Activated CD4-positive, alpha-beta T cell treated with anti-CD3 and anti-CD28 coated beads, Interleukin-2, Interleukin-6, amounts not matched to agents 100 ng/mL and 50 ng/mL, durations not matched to agents 16 hours and 8 hours (primary cell): Measurements from ENCODE around the gene ZNF839.
A peak's percentile ranks its signal among the peaks of the same experiment; 100 is the strongest.
"Not testable (repeated sequence)": the region's sequence is repeated elsewhere in the genome, so short reads cannot be mapped to it uniquely, and the experiment has no call there.

Source experiments
- DNase-seq: peaks from one replicate; pipeline ENCODE4 v3.0.0-alpha.2; 2020

ZNF839 gene

DNA sequence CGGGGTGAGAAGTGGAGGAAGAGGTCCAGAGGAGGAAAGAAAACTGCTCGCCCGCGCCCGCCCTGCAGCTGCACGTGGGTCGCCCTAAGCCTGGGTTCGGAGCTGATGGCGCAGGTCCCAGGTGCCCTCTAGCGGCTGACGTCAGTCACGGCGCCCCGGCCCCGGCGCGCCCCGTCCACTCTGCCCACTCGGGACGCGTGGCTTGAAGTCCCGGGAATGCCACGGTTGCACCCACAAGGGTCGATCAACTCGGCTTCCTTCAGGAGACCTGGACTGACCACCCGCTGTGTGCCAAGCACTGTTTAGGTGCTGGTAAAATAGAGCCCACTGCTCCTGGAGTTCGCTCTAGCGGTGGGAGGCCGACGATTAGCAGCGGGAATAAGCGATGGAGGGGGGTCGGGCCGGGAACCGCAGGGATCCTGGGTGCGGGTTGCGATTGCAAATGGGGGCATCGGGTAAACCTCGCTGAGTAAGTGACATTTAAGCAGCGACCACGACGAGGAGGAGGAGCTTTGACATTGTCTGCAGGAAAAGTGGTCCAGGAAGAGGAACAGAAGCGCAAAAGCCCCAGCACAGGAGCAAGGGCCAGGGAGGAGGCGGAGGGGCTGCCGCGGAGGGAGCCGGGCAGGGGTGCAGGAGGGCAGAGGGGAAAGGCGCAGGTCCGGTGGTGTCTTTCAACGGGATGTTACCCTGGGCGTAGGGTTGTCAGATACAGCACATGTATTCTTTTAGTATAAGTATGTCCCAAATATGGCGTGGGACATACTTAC, 5.1 kb upstream of the ZNF839 start:
- peak; percentile 88 for DNase-seq

DNA sequence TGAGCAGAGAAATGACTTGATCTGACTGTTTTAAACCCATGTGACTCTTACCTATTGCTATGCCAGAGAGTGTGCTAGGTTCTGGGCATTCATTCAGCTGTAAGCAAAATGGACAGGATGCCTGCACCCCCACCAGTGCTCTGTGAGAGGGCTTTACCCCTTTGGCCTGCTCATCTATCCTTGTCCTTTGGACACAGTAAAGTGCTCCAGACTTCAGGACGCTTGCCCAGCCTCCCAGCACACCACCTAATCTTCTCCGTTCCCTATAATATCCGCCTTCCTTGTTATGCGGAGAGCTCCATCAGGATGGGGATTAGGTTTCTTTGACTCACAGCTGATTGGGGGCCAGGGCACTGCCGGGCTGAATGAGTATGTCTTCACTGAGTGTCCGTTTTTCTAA, 4.4 kb upstream of the ZNF839 start:
- DNase-seq, result no peak

DNA sequence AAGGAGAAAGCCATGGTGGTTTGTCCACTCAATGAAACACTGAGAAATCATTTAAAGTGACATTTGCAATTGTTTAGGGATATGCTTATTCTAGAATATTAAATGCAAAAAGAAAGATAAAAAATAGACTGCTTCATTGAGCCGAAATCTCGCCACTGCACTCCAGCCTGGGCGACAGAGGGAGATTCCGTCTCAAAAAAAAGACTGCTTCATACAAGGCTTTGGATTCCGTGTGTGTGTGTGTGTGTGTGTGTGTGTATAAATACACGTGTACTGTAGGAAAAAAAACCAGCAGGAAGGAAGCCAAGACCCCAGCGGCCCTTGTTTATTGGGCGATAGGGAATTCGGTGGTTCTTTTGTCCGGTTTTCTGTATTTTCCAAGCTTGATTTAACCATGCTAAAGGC, 3.2 kb upstream of the ZNF839 start:
- DNase-seq, result peak; percentile 36

DNA sequence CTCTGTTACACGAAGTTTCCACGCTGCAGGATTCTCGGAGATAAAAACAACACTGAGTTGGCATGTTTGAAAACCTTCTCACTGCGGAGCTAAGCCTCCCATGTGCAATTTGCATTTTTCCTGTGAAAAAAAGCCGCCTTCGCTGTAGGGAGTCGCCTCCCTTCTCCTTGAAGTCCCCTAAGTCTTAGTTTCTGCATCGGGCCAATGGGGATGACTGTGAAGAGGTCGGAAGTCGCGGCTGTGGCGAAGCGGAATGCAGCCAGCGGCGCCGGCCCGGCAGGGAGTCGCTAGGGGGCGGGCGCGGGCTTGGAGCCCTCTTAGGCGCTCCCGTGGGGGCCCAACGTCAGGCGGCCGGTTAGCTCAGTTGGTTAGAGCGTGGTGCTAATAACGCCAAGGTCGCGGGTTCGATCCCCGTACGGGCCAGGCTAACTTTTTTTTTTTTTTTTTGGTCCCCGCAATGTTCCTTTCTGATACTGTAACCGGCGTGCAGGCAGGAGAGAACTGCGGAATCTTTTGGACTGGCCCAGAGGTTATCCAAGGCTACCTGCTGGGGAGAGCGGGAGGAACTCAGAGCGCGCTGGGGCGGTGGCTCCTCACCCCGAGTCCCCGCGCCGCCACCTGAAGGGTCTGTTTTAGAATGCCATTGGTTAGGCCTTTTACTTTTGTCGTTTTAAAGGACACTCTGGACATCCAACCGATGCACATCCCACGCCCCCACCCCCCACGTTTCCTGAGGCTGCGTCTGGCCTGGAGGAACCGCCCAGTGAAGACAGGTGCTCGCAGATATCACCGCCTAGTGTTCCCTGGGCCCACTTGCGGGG, 2.6 kb upstream of the ZNF839 start:
- peak; percentile 96 for DNase-seq

DNA sequence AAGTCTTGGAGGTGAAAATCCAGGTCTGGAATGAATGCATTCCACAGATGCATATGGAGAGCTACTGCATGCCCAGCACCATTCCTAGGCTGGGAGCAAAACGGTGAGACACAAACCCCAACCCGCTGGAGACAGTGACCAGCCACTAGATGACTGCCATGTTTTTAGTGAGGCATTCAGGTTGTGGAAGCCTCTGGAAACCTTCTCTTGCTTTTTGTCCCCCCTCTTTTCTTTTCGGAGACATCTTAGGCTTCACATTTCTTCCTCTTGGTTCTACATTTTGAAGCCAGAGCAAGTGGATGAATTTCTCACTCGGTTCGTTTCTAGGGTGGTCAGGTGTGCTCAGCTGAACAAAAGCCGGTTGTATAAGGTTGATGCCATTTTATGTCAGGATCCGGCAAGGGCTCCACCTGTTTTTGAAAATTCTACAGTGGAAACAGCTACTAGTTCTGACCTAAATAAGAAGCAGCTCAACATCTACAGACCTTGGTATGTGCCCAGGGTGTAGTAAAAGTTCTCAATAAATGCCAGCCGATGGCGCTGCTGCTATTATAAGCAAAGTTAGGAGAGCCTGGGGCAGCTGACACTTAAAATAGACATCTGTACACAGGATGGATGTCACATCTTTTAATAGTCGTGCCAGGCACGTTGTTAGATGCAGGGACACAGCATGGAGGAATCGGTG, 1.8 kb upstream of the ZNF839 start:
- DNase-seq, result peak; percentile 54

DNA sequence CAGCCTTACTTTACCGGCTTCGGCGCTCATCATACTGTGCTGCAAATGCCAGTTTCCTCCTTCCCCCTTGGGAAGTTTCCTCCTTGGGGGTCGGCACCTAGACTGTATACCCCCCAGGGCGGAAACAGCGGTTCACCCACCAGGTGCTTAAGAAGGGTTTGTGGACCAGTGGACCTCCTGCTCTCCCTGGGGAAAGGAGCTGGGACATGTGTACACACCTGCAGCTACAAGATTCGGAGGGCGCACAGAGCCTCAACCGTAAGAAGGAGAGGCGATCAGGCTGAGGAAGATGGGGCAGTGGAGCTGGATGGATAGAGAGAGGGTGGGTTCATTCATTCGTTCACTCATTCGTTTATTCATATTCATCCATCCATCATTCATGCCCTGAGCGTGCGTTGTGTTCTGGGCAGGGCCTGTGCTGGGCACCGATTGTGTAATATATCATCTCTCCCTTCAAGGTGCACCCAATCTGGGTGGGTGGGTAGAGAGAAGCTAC, 717 bp upstream of the ZNF839 start:
- DNase-seq, result no peak

DNA sequence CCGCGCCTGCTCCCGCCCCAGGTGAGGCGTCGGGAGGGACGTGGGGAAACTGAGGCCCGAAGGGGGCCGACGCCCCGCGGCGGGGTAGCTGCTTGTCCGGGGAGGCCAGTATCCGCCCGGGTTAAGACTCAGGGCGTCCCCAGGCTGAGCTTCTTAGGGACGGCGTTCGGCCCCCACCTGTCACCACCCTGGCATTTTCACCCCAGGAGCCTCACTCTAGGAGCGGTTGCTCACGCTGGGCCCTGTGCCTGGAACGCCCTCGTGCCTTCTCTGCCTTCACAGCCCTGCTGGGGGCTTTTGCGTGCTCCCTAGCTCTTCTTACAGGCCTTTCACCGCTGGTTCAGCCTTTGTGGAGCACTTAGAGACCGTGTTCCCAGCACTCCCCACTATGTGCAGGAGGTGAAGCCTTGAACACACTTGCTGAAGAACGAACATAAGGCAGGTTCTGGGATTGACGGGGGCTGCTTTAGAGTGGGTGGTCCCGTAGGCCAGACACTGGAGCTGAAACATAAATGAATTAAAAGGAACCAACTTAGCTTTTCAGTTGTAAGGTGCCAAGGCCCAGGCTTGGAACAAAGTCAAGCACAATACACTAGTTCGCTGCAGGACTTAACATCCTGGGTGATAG, 601 bp downstream of the ZNF839 start:
- peak; percentile 45 for DNase-seq

DNA sequence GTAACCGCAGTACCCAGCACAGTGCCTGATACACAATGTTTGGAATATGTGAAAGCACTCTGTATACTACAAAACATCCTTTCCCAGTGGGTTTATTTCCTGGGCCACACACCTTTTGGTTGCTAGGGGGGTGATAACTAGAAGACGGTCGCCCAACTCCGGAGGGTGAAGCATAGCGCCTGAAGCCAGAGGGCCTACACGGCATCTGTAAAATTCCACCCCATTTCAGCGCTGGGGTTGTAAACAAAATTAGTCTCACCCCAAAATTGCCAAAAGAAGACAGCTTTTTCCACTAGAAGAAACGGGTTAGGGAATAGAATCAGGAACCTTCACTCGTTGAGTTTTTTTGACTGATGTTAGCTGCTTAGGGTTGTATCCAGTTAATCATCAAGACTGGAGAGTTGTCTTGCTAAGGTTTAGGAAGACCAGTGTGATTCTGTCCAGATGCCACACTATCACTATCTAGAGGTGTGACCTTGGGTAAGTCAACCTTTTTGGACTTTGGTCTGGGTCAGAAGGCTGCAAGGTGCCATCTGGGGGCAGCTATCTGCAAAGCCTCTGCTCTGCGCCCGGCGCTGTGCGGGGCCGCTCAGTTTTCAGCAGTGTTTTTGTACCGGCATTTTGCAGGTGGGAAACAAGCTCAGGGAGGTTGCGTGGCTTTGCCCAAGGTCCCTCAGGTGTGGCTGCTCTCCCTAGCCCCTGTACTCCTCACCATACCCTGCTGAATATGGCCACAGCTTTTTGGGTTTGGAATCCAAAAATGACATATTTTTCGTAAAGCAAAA, 1.3 kb downstream of the ZNF839 start:
- DNase-seq, result no peak

DNA sequence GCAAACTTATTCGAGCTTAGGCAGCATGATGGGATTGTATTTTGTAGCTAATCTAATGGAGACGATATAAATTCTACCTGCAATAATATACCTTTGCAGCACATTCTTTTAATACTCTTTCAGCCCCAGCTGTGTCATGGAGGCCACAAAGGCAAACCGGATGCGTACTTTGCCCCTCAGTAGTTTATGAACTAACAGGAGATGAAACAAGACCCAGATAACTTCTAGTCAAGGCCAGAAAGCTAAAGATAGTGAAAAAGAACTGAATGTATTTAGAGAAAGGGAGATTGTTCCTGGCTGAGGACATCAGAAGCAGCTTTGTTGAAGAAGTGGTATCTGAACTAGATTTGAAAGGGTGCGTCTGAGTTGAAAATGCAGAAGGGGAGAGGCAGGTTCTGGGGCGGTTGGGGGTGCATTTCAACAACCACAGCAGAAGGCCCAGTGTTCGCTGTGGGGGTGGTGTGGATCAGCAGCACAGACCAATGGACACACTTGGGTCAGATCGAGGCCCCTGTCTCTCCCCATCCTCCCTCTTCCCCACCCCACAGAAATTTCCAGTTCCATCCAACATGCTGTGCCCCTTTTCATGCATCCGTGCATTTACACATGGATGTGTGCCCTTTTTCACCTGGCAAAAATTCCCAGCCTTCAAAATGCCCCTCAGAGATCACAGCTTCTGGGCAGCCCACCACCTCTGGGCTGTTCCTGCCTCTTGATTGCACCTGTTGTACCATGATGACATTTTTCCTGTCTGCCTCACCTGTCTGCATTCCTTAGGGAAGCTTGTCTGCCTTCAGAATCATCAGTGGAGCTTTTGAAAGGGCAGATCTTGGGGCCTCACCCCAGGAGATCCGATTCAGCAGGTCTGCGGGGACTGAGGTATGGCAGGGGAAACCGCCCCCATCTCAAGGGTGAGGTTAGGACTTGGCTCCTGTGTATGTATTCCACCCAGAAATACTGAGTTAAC, 2.2 kb downstream of the ZNF839 start:
- DNase-seq, result no peak

DNA sequence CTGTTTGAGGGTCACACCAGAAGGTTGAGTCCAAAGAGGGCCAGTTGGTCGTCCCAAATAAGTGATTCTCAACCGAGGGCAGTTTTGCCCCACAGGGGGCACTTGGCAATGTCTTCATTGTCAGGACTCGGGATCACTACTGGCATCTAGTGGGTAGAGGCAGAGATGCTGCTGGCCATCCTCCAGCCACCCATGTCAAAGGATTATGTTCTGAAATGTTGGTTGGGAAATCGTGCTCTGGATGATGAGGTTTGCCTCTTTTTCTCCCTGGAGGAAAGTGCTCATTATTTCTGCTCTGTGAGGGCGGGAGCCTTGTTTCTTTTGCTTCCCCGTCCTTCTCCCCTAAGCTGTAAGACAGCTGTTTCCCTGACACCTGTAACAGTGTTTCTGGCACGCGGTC, 3.6 kb downstream of the ZNF839 start:
- peak; percentile 47 for DNase-seq

DNA sequence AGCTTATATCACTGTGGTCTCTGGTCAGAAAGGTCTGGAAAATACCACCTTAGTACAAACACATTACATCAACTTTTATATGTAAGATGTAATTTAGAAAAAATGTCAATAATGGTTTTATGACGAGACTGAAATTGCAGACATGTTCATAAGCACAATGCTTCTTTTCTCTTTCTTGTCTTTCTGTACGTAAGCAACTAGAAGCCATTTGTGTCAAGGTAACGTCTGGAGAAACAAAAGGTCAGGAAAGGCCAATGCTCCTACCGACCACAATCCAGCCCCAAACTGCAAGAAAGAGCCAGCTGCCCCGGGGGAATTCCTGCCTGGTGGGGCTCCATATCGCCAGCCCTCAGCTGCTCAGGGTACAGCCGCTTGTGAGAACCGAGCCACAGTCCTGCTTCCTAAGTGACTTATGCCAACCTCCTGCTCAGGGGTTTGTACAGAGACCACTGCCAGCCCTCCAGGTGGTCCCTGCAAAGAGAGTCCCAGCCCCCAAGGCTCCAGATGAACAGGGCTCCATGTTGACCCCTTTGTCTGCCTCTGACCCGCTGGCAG, 6.3 kb downstream of the ZNF839 start:
- DNase-seq, result no peak

DNA sequence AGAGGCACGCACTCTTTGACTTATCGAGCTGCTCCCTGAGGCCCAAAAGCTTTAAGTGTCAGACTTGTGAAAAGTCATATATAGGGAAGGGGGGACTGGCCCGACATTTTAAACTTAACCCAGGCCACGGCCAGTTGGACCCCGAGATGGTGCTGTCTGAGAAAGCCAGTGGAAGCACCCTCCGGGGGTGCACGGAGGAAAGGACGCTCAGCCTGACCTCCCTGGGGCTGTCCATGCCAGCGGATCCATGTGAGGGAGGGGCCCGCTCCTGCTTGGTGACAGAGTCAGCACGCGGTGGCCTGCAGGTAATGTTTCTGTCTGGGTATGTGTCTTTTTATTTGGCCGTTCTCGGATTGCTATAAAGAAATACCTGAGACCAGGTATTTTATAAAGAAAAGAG, 7.0 kb downstream of the ZNF839 start:
- no peak for DNase-seq

DNA sequence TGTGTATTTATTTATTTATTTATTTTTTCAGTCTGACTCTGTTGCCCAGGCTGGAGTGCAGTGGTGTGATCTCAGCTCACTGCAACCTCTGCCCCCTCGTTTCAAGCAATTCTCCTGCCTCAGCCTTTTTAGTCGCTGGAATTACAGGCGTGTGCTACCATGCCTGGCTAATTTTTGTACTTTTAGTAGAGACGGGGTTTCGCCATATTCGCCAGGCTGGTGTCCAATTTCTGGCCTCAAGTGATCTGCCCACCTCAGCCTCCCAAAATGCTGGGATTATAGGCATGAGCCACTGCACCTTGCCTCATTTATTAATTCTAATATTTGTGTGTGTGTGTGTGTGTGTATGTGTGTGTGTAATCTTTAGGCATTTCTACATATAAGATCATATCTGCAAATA, 9.8 kb downstream of the ZNF839 start:
- DNase-seq, result not testable (repeated sequence)

DNA sequence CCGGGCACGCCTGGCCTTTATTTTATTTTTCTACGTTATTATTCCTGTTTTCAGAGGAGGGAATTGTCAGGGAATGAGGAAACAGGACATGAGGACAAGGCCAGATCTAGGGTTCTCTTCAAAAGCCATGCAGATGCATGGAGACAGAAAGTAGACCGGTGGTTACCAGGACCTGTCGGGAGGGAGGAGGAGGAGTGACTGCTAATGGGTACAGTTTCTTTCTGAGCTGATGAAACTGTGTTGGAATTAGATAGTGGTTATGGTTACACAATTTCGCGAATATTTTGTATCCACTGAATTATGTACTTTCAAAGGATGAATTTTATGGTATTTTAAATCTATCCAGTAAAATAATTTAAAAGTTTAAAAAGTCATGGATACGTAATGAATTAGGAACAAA, 11.3 kb downstream of the ZNF839 start:
- no peak for DNase-seq

DNA sequence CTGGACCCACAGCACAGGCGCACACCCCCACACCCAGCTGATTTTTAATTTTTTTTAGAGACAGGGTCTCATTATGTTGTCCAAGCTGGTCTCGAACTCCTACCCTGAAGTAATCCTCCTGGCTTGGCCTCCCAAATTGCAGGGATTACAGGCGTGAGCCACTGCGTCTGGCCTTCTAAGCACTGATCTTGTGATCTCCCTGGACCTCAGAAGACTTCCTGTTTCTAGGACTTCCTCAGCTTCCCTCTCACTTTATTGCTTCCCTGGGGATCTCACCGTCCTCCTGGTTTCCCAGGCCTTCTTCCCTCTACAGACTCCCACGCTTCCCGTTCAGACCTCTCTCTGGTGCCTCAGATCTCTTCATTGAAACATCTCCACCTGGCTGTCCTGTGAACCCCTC, 13.8 kb downstream of the ZNF839 start:
- no peak for DNase-seq

DNA sequence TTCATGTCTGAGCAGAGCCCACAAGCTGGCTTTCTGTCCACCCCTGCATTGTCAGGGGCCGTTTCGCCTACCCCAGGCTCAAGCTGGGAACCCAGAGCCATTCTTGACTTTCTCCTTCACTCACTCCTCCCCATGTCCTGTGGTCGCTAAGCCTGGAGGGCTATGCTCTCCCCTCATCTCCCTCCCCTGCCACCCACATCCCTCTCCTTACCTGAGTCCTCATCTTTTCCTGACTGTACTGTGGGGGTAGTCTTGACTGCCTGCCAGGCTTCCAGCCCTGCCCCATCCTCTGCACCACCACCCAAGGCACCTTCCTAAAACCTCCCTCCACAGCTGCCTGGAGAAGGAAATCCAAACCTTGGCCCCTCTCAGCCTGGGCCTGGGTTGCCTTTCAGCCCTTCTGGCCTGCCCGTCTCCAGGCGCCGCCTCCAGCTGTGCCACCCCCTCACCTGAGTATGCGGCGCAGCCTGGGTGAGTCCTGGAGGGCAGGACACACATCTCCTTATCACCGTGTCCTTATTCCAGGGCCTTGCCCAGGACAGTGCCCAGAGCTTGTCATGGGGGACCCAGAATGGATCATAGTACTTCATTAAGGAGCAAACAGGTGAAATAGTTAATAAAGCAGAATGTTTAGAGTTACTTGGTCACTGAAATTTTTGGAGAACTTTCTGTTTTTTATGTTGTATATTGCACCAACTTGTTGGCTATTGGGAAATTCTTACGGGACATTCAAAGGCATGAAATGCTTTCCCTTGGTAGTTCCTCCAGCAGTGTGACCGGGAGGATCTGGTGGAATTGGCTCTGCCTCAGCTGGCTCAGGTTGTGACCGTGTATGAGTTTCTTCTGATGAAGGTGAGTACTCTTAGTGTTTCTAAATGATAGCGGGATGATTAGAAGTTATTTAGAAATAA, 14.5 kb downstream of the ZNF839 start:
- no peak for DNase-seq

DNA sequence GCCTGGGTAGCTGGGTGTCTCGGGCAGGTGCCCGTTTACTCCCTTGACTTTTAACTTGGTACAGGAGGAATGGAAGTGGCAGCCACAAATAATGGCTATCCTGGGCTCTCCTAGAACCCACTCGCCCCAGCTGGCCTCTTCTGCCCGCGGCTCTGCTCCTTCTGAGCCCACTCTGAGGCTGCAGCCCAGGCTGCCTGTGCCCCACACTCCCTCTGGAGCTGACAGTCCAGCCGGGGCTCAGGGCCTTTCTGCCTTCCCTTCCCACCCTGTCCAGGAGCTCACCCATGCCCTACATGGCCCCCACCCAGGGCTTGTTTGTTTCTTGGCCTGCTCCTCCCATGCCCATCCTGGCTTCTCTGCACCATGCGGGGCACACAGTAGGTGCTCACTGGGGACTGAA, 15.6 kb downstream of the ZNF839 start:
- DNase-seq, result no peak

DNA sequence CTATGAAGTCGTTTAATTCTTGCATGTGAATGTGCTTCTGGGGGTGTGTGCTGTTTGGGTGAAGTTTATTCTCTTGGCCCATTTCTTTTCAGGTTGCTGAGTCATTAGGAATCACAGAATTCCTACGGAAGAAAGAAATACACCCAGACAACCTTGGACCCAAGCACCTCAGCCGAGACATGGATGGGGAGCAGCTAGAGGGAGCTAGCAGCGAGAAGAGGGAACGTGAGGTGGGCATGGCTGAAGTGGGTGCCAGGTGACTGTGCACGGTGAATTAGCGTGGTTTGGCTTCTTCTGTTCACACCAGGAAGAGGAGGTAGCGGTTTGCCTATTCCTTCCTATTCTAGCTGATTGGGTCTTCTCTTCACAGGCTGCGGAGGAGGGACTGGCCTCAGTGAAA, 19.2 kb downstream of the ZNF839 start:
- no peak for DNase-seq

DNA sequence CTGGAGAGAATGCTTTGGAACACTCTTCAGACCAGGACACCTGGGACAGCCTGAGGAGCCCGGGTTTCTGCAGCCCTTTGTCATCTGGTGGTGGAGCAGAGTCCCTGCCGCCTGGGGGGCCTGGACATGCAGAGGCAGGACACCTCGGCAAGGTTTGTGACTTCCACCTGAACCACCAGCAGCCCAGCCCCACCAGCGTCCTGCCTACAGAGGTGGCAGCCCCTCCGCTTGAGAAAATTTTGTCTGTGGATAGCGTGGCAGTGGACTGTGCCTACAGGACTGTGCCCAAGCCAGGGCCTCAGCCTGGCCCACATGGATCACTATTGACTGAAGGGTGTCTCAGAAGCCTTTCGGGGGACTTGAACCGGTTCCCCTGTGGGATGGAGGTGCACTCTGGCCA, 22.0 kb downstream of the ZNF839 start:
- no peak for DNase-seq

DNA sequence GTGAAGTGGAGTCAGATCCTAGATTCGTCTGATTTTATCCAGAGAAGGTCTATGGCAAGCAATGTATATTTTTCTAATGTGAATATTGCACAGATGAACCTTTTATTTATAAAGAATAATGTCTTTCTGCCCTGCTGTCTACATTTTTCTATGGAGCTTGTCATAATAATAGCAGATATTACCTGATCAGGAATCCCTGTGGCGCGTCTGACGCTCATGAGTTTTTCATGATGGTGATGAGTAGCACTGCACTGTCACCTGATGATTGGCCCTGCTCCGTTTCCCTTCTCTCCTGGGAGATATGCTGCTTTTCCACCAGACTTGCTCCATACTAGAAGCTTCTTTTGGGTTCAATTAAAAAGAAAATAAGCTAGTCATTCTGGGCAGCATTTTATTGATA, 22.7 kb downstream of the ZNF839 start:
- DNase-seq, result no peak
